Activated T-cell treated with anti-CD3 and anti-CD28 coated beads, Interleukin-2, amount 50 U/mL, for 48 hours (primary cell): Measurements from ENCODE around the gene ZNF335.
"Not testable (repeated sequence)": the region's sequence is repeated elsewhere in the genome, so short reads cannot be mapped to it uniquely, and the experiment has no call there.

Experiments
- DNase-seq, 2 experiments: peaks; one replicate each; pipeline ENCODE4 v3.0.0-alpha.2; 2020

Gene ZNF335

DNA sequence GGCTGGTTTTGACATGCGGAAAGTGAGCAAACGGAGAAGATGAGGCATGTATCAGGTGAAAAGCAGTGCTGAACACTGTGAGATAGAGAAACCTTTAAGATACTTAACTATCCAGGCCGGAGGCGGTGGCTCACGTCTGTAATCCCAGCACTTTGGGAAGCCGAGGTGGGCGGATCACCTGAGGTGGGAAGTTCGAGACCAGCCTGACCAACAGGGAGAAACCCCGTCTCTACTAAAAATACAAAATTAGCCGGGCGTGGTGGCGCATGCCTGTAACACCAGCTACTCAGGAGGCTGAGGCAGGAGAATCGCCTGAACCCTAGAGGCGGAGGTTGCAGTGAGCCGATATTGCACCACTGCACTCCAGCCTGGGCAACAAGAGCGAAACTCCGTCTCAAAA is 40.3 kb downstream of the ZNF335 start:
- not testable (repeated sequence) for DNase-seq

DNA sequence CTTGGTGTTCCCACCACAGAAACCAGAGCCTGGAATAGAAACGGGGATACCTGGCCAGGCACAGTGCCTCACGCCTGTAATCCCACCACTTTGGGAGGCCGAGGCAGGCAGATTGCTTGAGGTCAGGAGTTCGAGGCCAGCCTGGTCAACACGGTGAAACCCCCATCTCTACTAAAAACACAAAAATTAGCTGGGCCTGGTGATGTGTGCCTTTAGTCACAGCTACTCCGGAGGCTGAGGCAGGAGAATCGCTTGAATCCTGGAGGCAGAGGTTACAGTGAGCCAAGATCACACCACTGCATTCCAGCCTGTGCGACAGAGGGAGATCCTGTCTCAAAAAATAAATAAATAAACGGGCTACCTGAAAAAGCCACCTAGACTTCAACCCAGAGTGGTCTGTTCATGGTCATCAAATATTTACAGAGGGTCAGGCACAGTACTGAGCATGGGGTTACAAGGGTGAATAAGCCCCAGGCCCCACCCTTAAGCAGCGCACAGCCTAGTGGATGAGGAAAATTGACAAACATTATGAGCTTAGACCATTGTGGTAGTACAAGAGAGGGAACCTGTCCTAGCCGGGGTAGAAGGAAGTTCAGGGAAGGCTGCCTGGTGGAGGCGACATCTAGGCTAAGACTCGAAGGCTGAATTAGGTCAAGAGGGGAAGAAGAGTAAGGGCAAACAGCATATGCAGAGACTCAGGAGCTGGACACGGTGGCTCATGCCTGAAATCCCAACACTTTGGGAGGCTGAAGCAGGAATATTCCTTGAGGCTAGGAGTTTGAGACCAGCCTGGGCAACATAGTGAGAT is 44.7 kb downstream of the ZNF335 start:
- no peak for DNase-seq

DNA sequence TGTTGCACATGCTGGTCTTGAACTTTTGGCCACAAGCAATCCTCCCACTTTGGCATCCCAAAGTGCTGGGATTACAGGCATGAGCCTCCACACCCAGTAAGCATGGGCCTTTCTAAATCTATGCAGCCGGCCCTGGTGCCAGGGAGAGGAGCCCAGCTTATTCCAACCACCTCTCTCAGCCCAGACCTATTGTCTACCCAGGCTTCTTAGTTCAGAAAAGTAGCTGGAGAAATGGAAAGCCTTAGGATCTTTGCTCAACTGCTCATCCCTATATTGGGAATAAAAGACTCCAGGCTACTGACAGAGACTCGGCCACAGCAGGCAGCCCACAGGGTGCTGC is 45.3 kb downstream of the ZNF335 start:
- no peak for DNase-seq

DNA sequence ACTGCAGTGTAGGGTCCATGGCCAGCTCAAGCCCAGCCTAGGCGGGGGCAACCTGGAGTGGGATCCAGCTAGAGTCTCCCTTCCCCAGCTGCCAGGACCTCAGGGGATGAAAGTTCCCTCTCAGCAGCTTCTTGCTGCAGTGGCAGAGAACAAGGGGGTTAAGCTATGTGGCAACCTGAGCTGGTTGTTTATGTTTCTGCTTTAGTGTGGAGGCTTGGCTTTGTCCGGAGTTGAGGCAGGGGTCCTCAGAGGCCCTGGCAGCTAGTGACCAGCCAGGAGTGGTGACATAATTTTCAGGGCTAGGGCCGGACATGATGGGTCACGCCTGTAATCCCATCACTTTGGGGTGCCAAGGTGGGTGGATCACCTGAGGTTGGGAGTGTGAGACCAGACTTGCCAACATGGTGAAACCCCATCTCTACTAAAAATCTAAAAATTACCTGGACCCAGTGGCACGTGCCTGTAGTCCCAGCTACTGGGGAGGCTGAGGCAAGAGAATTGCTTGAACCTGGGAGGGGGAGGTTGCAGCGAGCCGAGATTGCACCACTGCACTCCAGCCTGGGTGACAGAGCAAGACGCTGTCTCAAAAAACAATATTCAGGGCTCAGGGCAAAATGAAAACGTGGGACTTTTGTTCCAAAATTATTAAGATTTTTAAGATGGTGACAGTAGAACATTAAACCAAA is 46.0 kb downstream of the ZNF335 start:
- no peak for DNase-seq

DNA sequence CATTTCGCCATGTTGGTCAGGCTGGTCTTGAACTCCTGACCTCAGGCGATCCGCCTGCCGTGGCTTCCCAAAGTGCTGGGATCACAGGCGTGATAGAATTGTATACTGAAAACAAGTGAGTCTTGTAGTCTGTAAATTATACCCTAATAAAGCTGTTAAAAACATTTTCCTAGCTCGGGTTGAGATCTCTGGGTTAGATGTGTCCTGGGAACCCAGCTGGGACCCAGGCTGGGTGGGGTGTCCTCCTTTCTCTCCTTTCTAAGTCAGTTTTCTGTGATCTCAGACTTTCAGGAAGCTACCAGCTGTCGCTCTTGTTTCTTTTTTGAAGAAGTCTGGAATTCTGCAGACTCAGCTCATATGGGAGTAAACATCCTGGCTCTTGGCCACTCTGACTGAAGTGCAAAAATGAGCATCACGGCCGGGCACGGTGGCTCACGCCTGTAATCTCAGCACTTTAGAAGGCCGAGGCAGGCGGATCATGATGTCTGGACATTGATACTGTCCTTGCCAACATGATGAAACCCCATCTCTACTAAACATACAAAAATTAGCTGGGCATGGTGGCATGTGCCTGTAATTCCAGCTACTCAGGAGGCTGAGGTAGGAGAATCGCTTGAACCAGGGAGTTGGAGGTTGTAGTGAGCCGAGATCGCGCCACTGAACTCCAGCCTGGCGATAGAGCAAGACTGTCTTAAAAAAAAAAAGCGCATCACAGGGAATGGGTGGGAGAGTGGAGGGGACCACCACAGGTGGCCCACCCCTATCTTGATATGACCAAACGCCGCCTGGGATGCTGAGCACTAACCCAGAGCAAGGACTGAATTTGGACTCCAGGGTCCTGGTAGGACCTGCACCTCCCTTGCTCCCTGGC is 47.4 kb downstream of the ZNF335 start:
- no peak for DNase-seq

DNA sequence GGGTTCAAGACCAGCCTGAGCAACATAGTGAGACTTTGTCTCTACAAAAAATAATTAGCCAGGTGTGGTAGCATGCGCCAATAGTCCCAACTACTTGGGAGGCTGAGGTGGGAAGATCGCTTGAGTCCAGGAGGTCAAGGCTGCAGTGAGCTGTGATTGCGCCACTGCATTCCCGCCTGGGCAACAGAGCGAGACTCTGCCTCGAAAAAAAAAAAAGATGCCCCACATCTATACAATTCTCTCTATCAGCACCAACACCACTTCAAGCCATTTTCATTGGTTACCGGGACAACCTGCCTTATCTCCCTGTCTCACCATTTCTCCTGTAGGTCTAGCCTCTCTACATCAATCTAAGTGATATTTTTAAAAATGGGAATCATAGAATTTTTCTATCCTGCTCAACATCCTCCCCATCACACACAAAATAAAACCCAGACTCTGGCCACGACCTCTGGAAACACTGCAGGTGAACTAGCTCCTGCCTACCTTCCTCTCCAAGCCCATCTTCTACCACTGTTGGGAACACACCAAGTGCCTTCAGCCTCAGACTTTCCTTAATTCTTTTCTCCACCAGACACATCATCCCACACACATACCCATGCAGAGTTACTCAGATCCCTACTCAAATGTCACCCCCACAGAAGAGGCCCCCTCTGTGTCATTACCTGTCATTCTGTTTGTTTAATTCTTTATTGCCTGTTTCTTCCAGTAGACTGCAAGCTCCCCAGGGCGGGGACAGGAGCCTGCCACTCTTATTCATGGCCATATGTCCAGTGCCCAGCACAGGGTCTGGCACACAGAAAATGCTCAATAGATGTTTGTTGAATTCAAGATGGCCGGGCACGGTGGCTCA is 50.4 kb downstream of the ZNF335 start:
- no peak for DNase-seq

DNA sequence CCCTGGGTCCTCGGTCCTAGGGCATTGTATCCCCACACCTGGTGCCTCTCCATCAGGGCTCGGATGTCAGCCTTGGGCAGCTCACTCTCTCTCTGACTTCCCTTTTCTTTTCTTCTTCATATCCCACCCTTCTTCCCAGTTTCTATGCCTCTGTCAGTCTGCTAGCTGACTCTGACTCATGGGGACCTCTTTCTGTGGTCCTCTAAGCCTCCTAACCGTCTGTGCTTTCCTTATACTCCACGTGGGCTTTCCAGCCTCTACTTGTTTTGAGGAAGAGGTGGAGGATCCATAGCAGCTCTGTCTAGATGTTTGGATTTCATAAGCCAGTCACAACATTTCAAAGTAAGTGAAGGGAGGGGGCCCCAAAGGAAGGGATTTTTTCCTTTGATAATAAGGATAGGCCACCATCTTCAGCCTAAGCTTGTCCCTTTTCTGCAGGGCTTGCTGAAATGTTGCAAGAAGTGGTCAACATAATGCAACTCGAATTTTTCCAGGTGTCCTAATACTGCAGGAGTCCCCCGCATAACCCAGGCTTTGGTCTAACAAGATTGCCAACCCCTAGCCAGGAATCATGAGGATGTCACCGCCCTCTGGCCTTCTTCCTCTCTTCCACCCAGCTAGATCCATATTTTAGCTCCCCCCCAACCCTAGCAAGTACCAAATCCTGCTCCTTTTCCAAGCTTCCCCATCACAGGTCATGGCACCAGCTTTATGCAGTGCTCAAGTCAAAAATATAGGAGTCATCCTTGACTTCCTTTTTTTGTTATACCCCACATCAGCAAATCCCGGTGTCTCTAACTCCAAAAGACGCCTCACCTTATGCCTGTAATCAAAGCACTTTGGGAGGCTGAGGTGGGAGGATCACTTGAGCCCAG is 51.3 kb downstream of the ZNF335 start:
- DNase-seq: no peak

DNA sequence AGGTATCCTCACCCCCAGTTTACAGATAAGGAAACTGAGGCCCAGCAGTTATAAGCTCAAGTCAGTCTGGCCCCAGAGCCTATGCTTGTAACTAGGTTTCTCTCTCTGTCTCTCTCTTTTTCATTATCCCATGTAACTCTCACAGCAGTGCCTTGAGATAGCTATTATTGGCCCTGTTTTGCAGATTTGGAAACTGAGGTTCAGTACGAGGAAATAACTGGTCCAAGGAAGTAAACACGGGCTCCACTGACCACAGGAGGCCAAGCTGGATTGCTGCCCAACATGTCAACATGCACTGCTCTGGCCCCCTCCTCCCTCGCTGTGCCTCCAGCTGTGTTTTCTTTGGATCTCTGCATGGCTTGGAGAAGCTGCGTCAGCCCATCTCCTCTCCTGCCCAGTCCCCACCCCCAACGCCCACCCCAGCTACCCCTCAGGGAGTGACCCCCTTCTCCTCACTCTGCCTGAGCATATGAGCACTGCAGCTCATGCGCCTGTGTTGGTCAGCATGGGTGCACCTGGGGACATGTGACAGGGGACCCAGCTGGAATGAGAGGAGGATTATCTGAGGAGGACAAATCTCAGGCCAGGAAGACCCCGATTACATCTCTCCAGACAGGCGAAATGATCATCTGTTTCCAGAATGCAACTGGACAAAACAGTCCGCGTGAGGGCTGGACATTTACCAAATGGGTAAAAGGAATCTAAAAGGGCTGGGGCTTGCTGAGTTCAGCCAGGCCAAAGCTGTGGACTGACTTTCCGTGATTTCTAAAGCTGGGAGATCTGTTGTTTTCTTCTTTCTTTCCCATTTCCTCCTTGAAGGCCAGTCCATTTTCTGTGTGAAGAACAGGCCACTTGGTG is 52.2 kb downstream of the ZNF335 start:
- no peak for DNase-seq

DNA sequence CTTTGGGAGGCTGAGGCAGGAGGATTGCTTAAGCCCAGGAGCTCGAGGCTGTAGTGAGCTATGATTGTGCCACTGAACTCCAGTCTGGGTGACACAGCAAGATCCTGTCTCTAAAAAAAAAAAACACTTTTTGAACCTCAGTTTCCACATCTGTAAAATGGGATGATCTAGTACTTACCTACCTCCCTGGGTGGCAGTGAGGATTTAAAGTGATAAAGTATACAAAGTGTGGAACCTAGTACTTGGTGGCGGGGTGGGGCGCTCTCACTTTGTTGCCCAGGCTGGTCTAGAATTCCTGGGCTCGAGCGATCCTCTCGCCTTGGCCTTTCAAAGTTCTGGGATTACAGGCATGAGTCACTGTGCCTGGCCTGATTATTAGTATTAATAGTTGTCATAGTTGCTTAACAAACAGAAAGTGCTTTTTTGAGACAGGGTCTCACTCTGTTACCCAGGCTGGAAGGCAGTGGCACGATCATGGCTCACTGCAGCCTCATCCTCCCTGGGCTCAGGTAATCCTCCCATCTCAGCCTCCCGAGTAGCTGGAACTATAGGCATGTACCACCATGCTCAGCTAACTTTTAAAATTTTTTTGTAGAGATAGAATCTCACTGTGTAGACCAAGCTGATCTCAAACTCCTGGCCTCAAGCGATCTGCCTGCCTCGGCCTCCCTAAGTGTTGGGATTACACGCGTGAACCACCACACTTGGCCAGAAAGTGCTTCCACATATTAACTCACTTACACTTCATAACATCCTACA is 53.0 kb downstream of the ZNF335 start:
- no peak for DNase-seq

DNA sequence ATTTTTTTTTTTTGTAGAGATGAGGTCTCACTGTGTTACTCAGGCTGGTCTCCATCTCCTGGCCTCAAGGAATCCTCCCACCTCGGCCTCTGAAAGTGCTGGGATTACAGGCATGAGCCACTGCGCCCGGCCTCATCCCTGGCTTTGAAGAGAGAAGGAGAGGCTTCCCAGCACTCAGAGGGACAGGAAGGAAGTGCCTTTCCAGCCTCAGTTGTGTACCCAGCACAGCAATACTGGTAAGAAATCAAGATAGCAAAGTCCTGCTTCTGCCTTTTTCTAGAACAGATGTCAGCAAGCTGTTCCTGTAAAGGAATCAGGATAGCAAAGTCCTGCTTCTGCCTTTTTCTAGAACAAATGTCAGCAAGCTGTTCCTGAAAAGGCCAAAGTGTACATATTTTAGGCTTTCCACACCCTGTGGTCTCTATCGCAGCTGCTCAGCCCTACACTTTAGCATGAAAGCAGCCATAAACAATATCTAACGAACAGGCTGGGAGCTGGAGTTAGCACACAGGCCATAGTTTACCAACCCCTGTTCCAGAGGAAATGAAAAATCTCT is 53.7 kb downstream of the ZNF335 start:
- DNase-seq: no peak

DNA sequence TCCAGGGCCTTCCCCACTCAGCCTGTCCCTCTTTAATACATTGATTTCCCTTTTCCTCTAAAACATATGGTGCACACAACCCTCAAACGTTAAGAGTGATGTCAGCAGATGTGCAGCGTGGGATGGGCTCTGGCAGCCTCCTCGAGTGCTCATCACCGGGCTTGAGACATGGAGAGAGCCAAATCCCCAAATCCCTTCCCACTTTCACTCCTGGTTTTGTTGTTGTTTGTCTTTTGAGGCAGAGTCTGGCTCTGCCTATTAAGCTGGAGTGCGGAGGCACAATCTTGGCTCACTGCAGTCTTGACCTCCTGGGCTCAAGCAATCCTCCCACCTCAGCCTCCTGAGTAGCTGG is 54.2 kb downstream of the ZNF335 start:
- no peak for DNase-seq

DNA sequence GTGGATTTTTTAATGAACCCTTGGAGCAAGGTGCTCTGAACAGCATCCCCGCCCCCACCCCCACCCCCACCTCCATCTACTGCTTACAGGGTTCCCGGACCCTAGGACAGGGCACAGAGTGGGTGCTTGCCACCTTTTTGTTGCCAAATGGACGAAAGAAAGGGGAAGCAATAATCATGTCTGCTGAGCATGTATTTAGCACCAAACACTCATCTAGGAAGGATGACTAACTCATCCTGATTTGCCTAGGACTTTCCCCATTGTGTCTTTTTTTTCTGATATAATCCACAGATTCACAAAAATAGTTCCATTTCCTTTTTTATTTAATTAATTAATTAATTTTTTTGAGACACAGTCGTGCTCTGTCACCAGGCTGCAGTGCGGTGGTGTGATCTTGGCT is 58.9 kb downstream of the ZNF335 start:
- DNase-seq: no peak

DNA sequence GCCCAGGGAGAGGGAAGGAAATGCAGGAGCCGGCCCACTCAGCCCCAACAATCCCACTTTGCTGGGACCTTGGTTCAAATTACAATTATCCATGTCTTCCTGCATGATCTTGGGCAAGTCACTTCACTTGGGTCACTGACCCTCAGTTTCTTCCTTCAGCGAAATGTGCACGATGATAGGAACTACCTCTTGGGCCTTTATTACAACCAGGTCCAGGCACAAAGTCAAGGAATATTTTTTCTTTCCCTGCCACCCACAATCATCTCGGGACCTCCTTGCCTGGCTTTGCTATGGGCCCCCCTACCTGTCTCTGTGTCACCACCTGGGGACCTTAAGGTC is 59.7 kb downstream of the ZNF335 start:
- DNase-seq: no peak

DNA sequence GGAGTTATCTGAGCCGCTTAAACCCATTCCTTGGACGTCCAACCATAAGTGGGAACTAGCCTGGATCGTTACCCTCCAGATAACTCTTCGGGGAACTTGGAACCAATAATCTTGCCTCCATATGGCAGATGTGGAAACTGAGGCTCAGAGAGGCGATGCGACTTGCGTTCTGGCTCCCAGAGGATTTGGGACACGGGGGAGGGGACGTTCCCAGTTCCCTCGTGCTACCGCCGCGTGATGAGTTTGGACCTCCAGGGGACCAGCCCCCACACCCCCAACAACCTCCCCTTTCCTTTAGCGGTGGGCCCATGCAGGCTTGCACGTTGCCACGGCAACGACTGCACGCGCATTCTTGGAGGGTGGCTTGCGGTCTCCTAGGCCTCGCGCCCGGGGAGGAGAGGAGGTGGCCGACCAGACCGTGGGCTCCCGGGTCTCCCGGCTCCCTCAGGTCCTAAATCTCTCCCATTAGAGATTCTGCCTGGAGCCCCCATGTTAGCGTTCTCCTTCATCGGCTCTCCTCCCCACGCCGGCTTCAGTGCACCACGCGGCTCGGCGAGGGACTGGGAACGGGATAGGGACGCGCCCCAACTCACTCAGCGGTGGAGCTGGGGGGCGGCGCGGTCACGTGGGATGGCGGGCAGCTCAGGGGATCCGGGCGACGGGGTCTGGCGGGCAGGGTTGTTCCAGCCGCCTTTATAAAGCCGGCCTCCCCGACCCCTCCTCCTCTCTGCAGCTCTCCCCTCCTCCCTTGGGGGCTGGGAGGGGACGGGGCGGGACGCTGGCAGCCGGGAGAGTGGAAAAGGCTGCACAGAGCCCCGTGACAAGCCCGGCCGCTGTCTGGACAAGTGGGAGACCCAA is 60.3 kb downstream of the ZNF335 start, which contains the start of gene PLTP:
Gene PLTP (minus strand): TSS at position 670 of the 858 bp plus-strand sequence. CDS start 703 bp downstream, outside the sequence.
- peak; percentile 34 to 54 for DNase-seq

DNA sequence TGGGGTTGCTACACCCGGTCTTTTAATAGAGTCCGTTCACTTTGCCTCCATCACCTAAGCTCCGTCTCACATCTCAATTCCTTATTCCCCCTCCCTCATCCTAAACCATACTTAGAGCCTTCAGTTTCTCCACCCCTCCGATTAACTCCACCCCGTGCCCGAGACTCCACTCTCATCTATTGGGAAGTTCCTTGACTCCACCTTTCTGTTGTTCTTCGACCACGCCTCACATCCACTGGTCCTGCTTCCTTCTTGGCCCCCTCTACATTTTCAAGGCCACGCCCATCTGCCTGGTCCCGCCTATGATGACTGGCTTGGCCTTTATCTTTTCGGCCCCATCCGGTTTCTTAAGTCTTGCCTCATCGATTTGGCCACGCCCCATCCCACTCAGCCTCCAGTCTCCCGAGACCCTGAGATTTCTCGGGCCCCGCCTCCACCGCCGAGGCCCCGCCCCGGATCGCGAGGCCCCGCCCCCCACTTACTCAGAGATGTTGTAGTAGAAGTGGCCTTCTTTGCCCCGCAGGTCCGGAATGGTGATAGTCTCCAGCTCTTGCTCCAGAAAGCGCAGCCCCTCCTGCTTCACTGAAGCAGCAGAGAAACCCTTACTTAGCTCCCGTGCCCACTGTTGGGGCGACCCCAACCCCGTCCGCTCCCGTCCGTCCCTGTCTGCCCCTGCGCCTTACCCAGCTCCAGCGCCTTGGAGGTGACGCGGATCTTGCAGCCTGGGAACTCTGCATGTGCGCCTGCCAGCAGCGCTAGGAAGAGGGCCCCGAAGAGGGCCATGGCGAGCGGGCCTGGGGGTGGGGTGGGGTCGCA is 61.1 kb downstream of the ZNF335 start:
- peak; percentile 100 for DNase-seq

DNA sequence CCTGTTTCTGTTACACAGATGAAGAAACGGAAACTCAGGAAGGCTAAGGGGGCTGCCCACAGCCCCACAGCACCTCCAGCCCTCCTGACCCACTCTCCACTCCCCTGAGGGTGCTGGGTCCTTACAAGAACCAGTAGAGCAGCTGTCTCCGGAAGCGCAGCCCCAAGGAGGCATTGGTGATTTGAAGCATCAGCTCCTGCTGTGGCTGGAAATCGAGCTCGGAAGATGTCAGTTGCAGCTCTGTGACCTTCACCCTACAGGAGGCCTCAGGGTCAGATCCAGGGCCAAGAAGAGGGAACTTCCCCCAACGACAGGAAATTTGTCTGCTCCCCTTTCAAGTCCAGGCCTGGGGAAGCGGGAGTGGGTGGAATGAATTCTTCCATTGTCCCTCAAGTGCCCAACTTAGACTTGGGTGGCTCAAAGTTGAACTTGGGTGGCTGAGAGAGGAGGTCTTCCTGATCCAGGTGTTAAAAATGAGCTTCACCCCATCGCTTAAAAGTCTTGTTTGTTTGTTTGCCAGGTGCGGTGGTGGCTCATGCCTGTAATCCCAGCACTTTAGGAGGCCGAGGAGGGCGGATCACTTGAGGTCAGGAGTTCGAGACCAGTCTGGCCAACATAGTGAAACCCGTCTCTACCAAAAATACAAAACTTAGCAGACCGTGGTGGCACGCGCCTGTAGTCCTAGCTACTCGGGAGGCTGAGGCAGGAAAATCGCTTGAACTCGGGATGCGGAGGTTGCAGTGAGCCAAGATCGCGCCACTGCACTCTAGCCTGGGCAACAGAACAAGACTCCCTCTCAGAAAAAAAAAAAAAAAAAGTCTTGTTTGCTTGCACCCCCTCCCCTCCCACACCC is 62.0 kb downstream of the ZNF335 start:
- no peak for DNase-seq

DNA sequence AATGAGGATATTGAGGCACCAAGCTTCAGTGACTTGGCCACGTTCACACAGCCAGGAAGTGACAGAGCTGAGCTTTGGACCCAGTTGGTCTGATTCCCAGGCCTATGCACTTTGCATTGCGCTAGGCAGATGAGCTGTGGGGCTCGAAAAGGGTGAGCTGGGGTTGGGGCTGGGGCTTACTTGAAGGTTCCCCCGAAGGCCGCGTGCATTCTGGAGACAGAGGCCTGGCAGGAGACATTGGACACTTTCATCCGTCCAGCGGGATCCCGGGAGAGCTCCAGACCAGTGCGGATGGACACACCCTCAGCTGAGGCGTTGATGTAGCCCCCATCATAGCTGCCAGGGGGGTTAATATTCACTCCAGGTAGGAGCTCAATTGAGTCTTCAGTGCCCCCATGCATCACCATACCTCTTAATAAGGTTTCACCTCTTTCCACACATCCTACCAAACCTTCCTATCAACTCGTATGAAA is 62.6 kb downstream of the ZNF335 start:
- DNase-seq: no peak
